Activated effector memory CD4-positive, alpha-beta T cell treated with anti-CD3 and anti-CD28 coated beads, Interleukin-2, amount 50 U/mL, for 16 hours (primary cell): ENCODE data around the gene NDE1.

Source experiments
- DNase-seq: peaks from one replicate; pipeline ENCODE4 v3.0.0-alpha.2; 2020

NDE1 gene

GRCh38 chr16:15739950-15740349 lies 89.9 kb downstream of the NDE1 start:
- DNase-seq = no peak

- no peak for DNase-seq
Measured at GRCh38 chr16:15741207-15741871, 91.3 kb downstream of the NDE1 start.

- no peak for DNase-seq
Measured at GRCh38 chr16:15742716-15743115, 92.7 kb downstream of the NDE1 start.

- no peak for DNase-seq
Measured at GRCh38 chr16:15743657-15744056, 93.6 kb downstream of the NDE1 start.

- no peak for DNase-seq
Measured at GRCh38 chr16:15746332-15746731, 96.3 kb downstream of the NDE1 start.

GRCh38 chr16:15747937-15748336 lies 97.9 kb downstream of the NDE1 start:
- no peak for DNase-seq

GRCh38 chr16:15748654-15749053 lies 98.6 kb downstream of the NDE1 start:
- DNase-seq = no peak

GRCh38 chr16:15749371-15749770 lies 99.3 kb downstream of the NDE1 start:
- DNase-seq = no peak

- no peak for DNase-seq
Measured at GRCh38 chr16:15749985-15750384, 99.9 kb downstream of the NDE1 start.

- DNase-seq = no peak
Measured at GRCh38 chr16:15751940-15752339, 101.9 kb downstream of the NDE1 start.

GRCh38 chr16:15752717-15753488 lies 102.9 kb downstream of the NDE1 start:
- DNase-seq = no peak

- no peak for DNase-seq
Measured at GRCh38 chr16:15754821-15755534, 104.9 kb downstream of the NDE1 start.

GRCh38 chr16:15757077-15757386 lies 107.0 kb downstream of the NDE1 start:
- no peak for DNase-seq

- no peak for DNase-seq
Measured at GRCh38 chr16:15757630-15758251, 107.7 kb downstream of the NDE1 start.

- DNase-seq = no peak
Measured at GRCh38 chr16:15759070-15759469, 109.0 kb downstream of the NDE1 start.

GRCh38 chr16:15760129-15760528 lies 110.1 kb downstream of the NDE1 start:
- no peak for DNase-seq

GRCh38 chr16:15764112-15764511 lies 114.1 kb downstream of the NDE1 start:
- no peak for DNase-seq

GRCh38 chr16:15765116-15765515 lies 115.1 kb downstream of the NDE1 start:
- no peak for DNase-seq

- no peak for DNase-seq
Measured at GRCh38 chr16:15765880-15766279, 115.8 kb downstream of the NDE1 start.

GRCh38 chr16:15766918-15767317 lies 116.9 kb downstream of the NDE1 start:
- no peak for DNase-seq

- DNase-seq = no peak
Measured at GRCh38 chr16:15768201-15768600, 118.2 kb downstream of the NDE1 start.

GRCh38 chr16:15769239-15769638 lies 119.2 kb downstream of the NDE1 start:
- DNase-seq = no peak

GRCh38 chr16:15770107-15770506 lies 120.1 kb downstream of the NDE1 start:
- DNase-seq = no peak

- no peak for DNase-seq
Measured at GRCh38 chr16:15770512-15770911, 120.5 kb downstream of the NDE1 start.
